ENCODE data around the gene ZBTB7A.

DNA sequence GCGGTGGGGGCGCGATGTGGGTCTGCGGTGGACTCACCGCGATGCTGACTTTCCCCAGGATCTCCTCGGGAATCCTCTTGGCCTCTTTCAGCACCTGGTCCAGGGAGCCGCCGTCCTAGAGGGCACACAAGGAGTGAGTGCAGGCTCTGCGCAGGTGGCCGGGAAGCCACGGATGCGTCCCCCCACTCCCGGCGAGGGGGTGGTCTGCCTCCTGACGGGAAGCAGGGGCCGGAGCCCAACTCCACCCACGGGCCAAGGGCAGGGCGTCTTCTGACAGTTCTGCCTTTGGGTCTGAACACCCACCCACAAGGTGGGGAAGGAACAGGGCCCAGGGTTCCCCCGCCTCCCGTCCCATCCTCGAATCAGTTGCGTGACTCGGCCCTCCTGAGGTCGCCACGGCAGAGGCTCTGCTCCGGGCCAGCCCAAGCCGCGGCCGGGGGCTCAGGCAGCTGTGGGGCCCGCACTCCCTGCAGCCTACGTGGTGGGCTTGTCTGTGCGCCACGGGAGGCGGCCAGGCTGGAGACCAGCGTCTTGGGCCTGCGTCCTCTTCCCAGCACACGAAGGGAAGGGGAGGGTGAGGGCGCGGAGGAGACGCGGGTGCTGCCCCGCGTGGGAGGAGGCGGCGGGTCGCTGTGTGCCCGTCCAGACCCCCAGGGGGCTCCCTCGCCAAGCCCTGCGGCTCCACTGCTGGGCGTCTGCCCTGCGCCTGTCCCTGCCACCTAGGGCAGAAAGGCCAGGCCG, 35.8 kb upstream of the ZBTB7A start:
- TF ChIP-seq, protein P1, sequence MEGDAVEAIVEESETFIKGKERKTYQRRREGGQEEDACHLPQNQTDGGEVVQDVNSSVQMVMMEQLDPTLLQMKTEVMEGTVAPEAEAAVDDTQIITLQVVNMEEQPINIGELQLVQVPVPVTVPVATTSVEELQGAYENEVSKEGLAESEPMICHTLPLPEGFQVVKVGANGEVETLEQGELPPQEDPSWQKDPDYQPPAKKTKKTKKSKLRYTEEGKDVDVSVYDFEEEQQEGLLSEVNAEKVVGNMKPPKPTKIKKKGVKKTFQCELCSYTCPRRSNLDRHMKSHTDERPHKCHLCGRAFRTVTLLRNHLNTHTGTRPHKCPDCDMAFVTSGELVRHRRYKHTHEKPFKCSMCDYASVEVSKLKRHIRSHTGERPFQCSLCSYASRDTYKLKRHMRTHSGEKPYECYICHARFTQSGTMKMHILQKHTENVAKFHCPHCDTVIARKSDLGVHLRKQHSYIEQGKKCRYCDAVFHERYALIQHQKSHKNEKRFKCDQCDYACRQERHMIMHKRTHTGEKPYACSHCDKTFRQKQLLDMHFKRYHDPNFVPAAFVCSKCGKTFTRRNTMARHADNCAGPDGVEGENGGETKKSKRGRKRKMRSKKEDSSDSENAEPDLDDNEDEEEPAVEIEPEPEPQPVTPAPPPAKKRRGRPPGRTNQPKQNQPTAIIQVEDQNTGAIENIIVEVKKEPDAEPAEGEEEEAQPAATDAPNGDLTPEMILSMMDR (IDR thresholded peaks at IDR 0.05), result no peak
- no peak for TF ChIP-seq POLR2A (IDR thresholded peaks at IDR 0.05)
